Uterus (tissue), 4 donors: ENCODE measurements around the gene KRTAP12-1. TPM values are rescaled to one million over a fixed set of nuclear protein-coding genes. Genes with fewer than 3 reads are reported as not detected.
"Not testable (repeated sequence)": the region's sequence is repeated elsewhere in the genome, so short reads cannot be mapped to it uniquely, and the experiment has no call there.

Experiments used
- DNase-seq, 2 donors: peaks; one replicate each; pipeline ENCODE4 v3.0.0-alpha.2; 2019 to 2020
- H3K27ac ChIP-seq, 2 donors: fragments of 200-600 bp; sonication (generic); 1 replicate in 1 of 2; 2 replicates in 1 of 2; pipeline ENCODE4 v1.5.1; 2016 to 2018
- H3K27me3 ChIP-seq, 2 donors: fragments of 200-600 bp; sonication (generic); one replicate each; pipeline ENCODE4 v1.5.1; 2018 to 2019; ENCODE audit warnings: control low read depth in 1 of 2
- H3K36me3 ChIP-seq, 2 donors: fragments of 200-600 bp; sonication (generic); one replicate each; pipeline ENCODE4 v1.5.1; 2019; ENCODE audit warnings: control low read depth in 1 of 2
- H3K4me1 ChIP-seq, 2 donors: fragments of 200-600 bp; sonication (generic); one replicate each; pipeline ENCODE4 v1.5.1; 2018 to 2019; ENCODE audit warnings: control low read depth in 1 of 2
- H3K4me3 ChIP-seq, 2 donors: fragments of 200-600 bp; sonication (generic); 1 replicate in 1 of 2; 2 replicates in 1 of 2; pipeline ENCODE4 v1.5.1; 2018 to 2019; ENCODE audit warnings: mild to moderate bottlenecking in 1 of 2
- H3K9me3 ChIP-seq, 2 donors: fragments of 200-600 bp; sonication (generic); one replicate each; pipeline ENCODE4 v1.5.1; 2019; ENCODE audit warnings: control low read depth in 1 of 2
- POLR2A ChIP-seq, 2 donors: fragments of 450-650 bp; IDR thresholded peaks; one replicate each; pipeline ENCODE4 v1.6.1; 2016; ENCODE audit warnings: antibody characterized with exemption in 2 of 2, mild to moderate bottlenecking in 1 of 2, moderate library complexity in 1 of 2
- intact Hi-C: fragments of 100-400 bp; cut with DNase I; formaldehyde crosslinking; loops from one replicate; pipeline ENCODE4 v1.15.1; 2023; ENCODE audit warnings: low total_unique reads
- total RNA-seq, 4 donors: library from RNA; depleted of rRNA in 3 of 4; stranded (reverse); fragments of >200 nt in 3 of 4; gene quantifications; one replicate each; pipeline versions ENCODE4 v1.1.0 to v1.2.4, GENCODE V29; 2014 to 2023
- TF ChIP-seq, protein P1 (sequence below), 4 experiments: fragments of 200-600 bp in 2 of 4; fragments of 450-650 bp in 2 of 4; sonication (generic) in 2 of 4; IDR thresholded peaks; one replicate each; pipeline ENCODE4 v1.5.1; 2016 to 2019; ENCODE audit warnings: antibody characterized with exemption in 4 of 4, mild to moderate bottlenecking in 2 of 4, moderate library complexity in 1 of 4
- donor health status: DM: yes; HTN: yes; CAD: no.

KRTAP12-1 gene
- total RNA-seq, 4 donors from 2014 or later = 1.5 TPM; not detected in 3

DNA sequence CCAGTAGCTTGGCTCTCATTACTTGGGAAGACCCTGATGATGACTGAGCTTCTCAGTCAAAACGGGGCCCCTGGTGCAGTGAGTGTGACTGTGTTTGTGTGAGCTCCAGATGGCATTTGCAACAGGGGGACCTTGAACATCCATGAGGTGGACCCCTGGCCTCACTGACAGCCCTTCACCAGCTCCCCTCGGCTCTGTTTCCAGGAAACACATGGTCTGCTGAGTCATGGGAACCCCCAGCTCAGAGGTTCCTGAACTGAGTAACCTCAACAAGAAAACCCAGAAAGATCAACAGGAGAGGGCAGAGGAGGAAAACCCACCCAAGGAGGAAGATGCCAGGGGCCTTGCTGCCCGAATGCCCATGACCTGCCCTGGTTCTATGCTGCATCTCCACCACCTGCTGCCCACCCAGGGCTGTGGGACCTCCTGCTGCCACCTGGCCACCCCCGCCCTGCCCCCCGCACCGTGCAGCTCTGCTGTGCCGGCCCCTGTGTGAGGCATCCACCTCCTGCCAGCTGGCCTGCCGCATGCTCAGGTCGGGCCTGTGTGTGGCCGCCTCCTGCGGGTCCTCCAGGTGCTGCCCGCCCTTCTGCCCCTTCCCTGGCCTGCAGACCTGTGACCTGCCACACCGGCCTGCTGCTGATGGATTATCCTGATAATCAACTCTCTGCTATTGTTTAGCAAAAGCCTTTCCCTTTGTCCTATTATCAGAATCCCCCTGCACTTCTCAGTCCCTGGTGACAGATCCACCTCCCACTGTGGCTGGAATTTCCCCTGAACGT, 4.2 kb upstream of the KRTAP12-1 start:
- Histone ChIP-seq H3K36me3 (no peaks in the 10 kb centered on the region), H3K4me1 (no peaks in the 10 kb centered on the region), H3K27me3 (no peaks in the 10 kb centered on the region), H3K27ac (no peak overlapping the region), H3K4me3 (no peak overlapping the region), H3K9me3 (no peaks in the 10 kb centered on the region)
- TF ChIP-seq POLR2A (IDR thresholded peaks at IDR 0.05) = no peak
- TF ChIP-seq, protein P1, sequence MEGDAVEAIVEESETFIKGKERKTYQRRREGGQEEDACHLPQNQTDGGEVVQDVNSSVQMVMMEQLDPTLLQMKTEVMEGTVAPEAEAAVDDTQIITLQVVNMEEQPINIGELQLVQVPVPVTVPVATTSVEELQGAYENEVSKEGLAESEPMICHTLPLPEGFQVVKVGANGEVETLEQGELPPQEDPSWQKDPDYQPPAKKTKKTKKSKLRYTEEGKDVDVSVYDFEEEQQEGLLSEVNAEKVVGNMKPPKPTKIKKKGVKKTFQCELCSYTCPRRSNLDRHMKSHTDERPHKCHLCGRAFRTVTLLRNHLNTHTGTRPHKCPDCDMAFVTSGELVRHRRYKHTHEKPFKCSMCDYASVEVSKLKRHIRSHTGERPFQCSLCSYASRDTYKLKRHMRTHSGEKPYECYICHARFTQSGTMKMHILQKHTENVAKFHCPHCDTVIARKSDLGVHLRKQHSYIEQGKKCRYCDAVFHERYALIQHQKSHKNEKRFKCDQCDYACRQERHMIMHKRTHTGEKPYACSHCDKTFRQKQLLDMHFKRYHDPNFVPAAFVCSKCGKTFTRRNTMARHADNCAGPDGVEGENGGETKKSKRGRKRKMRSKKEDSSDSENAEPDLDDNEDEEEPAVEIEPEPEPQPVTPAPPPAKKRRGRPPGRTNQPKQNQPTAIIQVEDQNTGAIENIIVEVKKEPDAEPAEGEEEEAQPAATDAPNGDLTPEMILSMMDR (IDR thresholded peaks at IDR 0.05) = no peak
- DNase-seq = no peak
- intact Hi-C loops = no loop called here

DNA sequence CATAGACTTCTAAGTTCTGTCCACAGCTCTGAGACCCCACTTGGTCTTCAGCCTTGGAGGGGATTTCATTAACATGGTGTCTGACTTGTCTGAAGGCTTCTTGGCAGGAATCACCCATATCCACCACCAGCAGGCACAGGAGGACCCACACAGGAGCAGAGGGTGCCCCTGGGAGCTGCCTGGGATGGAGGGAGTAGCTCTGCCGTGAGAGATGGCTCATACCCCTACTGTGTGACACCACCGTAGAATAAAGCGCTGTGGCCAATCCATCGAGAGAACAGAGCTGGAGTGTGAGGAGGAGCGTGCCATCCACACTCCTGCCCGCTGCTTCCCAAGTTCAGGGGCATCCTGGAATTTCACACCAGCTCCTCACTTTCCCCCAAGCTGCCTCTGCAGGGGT, 3.1 kb upstream of the KRTAP12-1 start:
- H3K4me1 ChIP-seq, H3K27ac ChIP-seq, H3K27me3 ChIP-seq, intact Hi-C loops, DNase-seq, H3K4me3 ChIP-seq, H3K36me3 ChIP-seq, H3K9me3 ChIP-seq: not testable (repeated sequence)

DNA sequence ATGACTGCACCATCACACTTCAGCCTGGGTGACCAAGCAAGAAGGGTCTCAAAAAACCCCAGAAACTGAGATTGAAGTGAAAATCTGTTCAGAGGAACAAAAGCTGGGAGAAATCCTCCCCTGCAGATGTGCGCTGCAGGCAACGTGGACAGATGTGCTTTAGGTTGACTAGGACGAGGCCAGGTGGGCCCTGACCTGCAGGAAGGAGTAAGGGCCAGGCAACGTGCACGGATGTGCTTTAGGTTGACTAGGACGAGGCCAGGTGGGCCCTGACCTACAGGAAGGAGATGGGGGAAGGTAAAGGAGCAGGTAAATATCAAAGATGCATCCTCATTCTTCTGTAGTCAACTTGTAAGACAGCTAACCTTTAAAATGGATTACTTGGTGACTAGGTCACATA, 2.5 kb upstream of the KRTAP12-1 start:
- intact Hi-C loops = no loop called here
- Histone ChIP-seq H3K9me3 (no peaks in the 10 kb centered on the region), H3K4me1 (no peaks in the 10 kb centered on the region), H3K27ac (no peak overlapping the region), H3K36me3 (no peaks in the 10 kb centered on the region), H3K4me3 (no peak overlapping the region), H3K27me3 (no peaks in the 10 kb centered on the region)
- TF ChIP-seq, protein P1 (IDR thresholded peaks at IDR 0.05) = no peak
- TF ChIP-seq POLR2A (IDR thresholded peaks at IDR 0.05) = no peak
- DNase-seq = no peak

DNA sequence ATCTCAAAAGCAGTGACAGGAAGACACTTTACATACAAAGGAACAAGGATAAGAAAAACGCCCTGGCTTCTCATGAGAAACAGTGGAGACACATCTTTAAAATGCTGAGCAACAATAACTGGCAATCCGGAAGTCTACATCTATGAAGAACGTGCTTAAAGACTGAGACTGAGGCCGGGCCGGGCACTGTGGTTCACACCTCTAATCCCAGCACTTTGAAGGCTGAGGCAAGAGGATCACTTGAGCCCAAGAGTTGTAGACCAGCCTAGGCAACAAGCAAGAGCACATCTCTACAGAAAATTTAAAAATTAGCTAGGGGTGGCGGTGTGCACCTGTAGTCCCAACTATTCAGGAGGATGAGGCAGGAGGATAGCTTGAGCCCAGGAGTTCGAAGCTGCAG, 2.1 kb upstream of the KRTAP12-1 start:
- intact Hi-C loops = no loop called here
- no peak for DNase-seq
- H3K36me3 ChIP-seq = no peaks in the 10 kb centered on the region
- TF ChIP-seq POLR2A (IDR thresholded peaks at IDR 0.05) = no peak
- TF ChIP-seq, protein P1 (IDR thresholded peaks at IDR 0.05) = no peak
- H3K9me3 ChIP-seq = no peaks in the 10 kb centered on the region
- H3K4me3 ChIP-seq = no peak overlapping the region
- H3K27ac ChIP-seq = no peak overlapping the region
- H3K4me1 ChIP-seq = no peaks in the 10 kb centered on the region
- no peaks in the 10 kb centered on the region for H3K27me3 ChIP-seq

DNA sequence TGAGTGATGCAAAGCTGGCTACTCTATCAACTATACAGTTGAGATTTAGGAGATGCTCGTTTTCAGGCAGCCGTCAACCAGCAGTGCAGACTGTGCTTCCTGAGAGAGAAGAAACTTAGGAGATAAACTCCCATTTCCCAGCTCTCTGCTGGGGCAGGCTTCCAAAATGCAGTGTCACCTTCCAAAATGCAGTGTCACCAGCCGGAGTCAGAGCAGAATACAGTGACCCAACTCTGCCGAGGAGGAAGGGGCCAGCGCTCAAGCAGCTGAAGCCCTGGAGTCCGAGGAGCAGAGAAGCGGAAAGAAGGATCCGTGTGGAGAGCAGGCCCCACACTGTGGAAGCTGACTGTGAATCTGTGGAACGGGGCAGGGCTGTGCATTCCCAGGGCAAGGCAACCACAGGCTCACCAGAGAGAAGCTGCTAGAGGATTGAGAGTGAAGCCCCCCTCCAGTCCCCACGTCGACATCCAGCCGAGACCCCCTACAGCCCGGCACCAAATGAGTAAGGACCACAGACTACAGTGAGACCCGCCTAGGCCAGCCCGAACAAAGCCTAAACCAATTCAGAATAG, 703 bp upstream of the KRTAP12-1 start:
- no peaks in the 10 kb centered on the region for H3K27me3 ChIP-seq
- TF ChIP-seq, protein P1 (IDR thresholded peaks at IDR 0.05) = no peak
- TF ChIP-seq POLR2A (IDR thresholded peaks at IDR 0.05) = no peak
- no peaks in the 10 kb centered on the region for H3K4me1 ChIP-seq
- intact Hi-C loops = no loop called here
- no peaks in the 10 kb centered on the region for H3K9me3 ChIP-seq
- DNase-seq = no peak
- no peak overlapping the region for H3K4me3 ChIP-seq
- H3K36me3 ChIP-seq = no peaks in the 10 kb centered on the region
- no peak overlapping the region for H3K27ac ChIP-seq
